Stimulated activated CD8-positive, alpha-beta memory T cell treated with anti-CD3 and anti-CD28 coated beads, Interleukin-7, amount 100 ng/mL, for 48 hours (primary cell): Measurements from ENCODE around the gene TRIM25.

Source experiments
- DNase-seq, 2 donors: peaks; one replicate each; pipeline ENCODE4 v3.0.0-alpha.2; 2020; ENCODE audit warnings: low read depth in 1 of 2; ENCODE audit errors: extremely low read depth in 1 of 2

Gene TRIM25

DNA sequence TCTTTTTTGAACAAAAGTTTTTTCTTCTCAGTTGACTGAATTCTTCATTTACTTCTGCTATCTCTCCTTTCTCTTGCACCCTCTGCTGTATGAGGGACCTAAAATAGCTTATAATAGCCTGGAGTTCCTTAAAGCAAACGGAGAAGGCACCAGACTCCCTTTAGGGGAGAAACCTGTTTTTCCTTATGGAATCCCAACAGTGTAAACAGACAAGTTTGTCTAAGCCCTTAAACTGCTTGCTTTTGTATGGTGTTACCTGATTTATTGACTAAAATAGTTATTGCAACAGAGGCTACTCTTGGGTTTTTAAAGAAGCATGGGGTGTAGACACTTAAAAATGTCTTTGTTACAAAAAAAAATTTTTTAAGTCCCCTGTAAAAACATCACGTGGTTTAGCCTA is 12.9 kb upstream of the TRIM25 start:
- DNase-seq: no peak

GRCh38 chr17:56926270-56926669 is 12.4 kb upstream of the TRIM25 start:
- DNase-seq: no peak

DNA sequence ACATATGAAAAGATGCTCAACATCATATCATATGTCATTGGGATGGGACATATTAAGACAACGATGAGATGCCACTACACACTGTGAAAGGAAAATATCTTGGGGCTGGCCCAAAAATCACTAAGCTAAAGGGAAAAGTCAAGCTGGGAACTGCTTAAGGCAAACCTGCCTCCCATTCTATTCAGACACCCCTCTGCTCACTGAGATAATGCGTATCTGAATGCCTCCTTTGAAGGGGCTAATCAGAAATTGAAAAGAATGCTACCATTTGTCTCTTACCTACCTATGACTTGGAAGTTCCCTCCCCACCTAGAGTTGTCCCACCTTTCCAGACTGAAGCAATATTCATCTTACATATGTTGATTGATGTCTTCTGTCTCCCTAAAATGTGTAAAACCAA is 11.2 kb upstream of the TRIM25 start:
- DNase-seq: no peak

DNA sequence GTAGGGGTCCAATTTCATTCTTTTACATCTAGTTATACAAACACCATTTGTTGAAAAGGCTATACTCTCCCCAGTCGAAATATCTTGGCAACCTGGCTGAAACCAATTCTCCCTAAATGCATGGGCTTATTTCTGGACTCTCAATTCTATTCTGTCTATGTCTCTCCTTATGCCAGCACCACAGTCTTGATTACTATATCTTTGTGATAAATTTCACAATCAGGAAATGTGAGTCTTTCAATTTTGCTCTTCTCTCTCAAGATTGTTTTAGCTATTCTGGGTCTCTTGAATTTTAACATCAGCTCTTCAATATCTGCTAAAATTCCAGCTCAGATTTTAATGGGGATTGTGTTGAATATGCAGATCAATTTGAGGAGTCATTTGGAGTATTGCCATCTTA is 5.9 kb upstream of the TRIM25 start:
- no peak for DNase-seq

DNA sequence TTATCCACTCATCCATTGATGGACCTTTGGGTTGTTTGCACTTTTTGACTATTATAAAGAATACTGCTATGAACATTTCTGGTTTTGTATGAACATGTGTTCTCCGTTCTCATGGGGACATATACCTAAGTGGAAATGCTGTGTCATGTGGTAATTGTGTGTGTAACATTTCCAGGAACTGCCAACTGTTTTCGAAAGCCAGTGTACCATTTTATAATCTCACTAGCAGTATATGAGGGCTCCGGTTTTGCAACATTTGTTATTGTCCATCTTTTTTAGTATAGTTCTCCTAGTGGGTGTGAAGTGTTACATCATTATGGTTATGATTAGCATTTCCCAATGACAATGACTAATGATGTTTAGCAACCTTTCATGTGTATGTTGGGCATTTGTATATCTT is 5.1 kb upstream of the TRIM25 start:
- no peak for DNase-seq

DNA sequence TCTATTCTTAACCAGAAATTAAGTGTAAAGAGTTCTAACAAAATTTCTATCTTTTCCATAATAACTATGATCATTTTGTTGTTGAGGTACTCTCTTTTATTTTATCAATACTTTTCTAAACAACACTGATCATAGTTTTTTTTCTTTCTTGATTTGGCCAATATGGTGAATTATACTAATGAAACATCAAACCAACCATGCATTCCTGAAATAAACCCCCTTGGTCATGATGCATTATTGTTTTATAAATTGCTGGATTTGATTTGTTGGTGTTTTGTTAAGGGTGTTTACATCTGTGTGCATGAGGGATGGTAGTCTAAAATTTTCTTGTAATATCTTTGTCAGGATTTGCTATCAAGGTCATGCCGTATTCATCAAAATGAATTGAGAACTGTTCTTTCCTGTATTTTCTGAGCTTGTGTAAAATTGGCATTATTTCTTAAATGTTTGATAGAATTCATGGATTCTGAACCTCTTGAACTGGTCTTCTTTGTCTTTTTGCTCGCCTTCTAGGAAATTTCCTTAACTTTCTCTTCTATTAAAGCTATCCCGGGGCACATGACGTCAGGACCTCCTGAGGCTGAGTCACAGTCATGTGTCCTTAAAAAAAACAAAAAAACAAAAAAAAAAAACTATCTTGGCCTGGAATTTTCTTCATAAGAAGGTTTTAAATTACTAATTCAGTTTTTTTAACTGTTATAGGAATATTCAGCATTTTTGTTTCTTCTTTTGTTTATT is 3.9 kb upstream of the TRIM25 start:
- no peak for DNase-seq

- no peak for DNase-seq
Measured at GRCh38 chr17:56914581-56915273, 878 bp upstream of the TRIM25 start.

GRCh38 chr17:56913353-56913866 is 439 bp downstream of the TRIM25 start:
- DNase-seq: no peak

- DNase-seq: no peak
Measured at GRCh38 chr17:56913000-56913311, 893 bp downstream of the TRIM25 start.

GRCh38 chr17:56912105-56912999 is 1.5 kb downstream of the TRIM25 start:
- no peak for DNase-seq

DNA sequence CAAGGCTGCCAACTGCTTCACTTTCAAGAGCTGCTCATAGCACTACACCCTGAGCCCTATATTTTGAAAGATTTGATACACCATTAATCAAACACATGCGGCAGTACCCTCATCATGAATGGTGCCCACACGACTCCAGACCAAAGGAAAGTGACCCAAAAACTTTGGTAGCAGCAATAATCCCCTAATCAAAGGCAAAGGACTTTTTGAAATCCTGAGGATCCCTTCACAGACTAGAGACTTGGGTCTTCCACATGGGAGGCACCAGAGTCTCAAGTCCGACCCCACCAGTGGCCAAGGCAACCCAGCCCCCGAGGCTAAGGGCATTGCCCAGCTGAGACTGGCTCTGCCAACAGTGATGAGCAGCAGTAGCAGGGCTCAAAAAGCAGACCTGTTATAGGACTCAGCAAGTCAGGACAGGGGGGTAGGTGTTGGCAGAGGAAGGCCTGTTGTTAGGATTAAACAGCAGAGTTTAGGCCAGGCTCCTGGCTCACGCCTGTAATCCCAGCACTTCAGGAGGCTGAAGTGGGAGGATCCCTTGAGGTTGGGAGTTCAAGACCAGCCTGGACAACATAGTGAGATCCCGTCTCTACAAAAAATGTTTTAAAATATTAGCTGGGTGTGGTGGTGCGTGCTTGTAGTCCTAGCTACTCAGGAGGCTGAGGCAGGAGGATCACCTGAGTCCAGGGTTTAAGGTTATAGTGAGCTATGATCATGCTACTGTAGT is 3.2 kb downstream of the TRIM25 start:
- no peak for DNase-seq

GRCh38 chr17:56909742-56910508 is 3.9 kb downstream of the TRIM25 start:
- no peak for DNase-seq

GRCh38 chr17:56908001-56908542 is 5.8 kb downstream of the TRIM25 start:
- DNase-seq: no peak

GRCh38 chr17:56903560-56903959 is 10.3 kb downstream of the TRIM25 start:
- DNase-seq: no peak

DNA sequence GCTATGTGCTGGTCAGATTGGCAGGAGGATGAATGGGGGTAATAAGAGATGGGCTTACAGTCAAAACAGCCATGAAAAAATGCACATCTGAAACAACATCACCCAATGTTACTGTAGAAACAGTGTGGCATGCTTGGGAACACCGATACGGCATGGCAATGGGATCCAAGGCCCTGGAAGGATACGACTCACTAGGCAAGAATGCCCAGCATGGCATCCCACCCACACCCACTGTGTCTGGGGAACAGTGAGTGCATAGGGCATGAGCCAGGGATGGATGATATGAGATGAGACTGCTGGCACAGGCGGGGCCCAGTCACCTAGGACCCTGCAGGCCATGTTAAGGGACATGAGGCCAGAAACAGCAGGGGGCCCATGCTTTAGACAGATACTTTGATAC is 11.5 kb downstream of the TRIM25 start:
- no peak for DNase-seq

DNA sequence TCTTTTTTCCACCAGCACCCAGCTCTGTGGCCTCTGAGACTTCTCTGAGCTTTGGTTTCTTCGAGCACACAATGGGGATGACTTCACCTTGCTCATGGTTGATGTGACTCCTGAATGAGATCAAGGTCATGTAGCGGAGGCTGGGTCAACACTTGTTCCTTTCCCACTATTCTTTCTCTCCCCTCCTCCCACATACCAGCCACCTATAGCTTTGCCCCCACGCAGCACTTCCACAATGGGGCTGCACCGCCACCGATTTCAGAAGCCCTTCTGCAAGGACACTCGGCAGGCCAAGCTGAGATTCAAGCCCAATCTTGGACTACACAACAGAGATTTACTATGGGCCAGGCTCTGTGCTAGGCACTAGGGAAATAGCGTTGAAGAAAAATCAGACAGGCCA is 14.4 kb downstream of the TRIM25 start:
- no peak for DNase-seq

- no peak for DNase-seq
Measured at GRCh38 chr17:56898874-56899273, 15.0 kb downstream of the TRIM25 start.

GRCh38 chr17:56897646-56898424 is 16.0 kb downstream of the TRIM25 start:
- no peak for DNase-seq

DNA sequence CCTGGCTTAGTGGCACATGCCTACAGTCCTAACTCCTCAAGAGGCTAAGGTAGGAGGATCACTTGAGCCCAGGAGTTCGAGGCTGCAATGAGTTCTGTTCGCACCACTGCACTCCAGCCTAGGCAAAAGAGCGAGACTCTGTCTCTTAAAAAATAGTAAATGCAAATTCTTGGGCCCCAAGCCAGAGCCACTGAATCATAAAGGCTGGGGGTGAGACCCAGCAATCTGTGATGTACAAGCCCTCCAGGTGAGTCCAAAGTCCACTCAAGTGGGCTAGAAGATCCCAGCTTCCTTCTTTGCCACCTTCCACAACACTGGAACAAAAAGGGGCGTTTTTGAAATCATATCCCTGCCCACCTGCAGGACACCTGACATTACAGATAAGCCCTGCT is 16.9 kb downstream of the TRIM25 start:
- no peak for DNase-seq
